ENCODE measurements around the gene TXNDC11.

Gene TXNDC11

DNA sequence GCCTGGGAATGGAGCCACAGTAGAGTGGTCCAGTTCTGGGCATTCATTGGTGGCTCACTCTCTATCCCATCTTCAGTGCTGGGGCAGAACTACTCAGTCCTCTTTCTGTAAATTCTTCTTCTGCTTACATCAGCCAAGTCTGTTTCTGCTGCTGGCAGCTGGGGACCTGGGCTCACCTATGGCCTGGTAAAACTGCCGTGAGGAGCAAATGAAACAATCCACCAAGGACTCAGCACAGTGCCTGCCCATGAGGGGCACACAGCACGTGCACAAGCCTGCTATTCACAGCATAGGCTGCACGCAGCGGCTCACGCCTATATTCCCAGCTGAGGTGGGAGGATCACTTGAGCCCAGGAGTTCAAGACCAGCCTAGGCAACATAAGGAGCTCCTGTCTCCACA, 105.3 kb downstream of the TXNDC11 start:
- TF ChIP-seq, protein P1, sequence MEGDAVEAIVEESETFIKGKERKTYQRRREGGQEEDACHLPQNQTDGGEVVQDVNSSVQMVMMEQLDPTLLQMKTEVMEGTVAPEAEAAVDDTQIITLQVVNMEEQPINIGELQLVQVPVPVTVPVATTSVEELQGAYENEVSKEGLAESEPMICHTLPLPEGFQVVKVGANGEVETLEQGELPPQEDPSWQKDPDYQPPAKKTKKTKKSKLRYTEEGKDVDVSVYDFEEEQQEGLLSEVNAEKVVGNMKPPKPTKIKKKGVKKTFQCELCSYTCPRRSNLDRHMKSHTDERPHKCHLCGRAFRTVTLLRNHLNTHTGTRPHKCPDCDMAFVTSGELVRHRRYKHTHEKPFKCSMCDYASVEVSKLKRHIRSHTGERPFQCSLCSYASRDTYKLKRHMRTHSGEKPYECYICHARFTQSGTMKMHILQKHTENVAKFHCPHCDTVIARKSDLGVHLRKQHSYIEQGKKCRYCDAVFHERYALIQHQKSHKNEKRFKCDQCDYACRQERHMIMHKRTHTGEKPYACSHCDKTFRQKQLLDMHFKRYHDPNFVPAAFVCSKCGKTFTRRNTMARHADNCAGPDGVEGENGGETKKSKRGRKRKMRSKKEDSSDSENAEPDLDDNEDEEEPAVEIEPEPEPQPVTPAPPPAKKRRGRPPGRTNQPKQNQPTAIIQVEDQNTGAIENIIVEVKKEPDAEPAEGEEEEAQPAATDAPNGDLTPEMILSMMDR (IDR thresholded peaks at IDR 0.05; ENCODE audit: borderline replicate concordance, insufficient read depth, low read depth, low read length), result no peak
- H3K4me3 ChIP-seq (ENCODE audit: low read depth, low read length), result no peak overlapping the region

DNA sequence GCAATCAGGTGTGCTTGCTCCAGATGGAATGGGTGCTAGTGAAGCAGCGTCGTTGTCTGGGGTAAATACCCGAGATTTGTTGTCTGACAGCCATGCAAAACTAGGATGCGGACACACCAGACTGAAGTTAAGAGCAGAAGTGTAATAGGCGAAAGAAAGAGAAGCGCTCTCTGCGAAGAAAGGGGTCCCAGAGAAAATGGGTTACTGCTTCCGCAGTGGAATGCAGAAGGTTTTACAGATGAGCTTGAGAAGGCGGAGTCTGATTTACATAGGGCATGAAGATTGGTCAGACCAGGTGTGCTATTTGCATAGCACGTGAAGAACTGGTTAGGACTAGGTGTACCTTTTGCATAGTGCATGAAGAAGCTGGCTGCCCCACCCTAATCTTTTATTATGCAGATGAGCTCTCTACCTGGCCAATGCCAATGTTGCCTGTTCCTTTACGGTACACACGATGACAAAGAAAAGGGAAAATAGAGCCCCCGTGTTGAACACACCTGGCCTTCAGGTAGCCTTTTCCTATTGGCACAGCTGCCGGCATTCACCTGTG, 106.4 kb downstream of the TXNDC11 start:
- TF ChIP-seq, protein P1 (IDR thresholded peaks at IDR 0.05; ENCODE audit: borderline replicate concordance, insufficient read depth, low read depth, low read length), result no peak
- H3K4me3 ChIP-seq (ENCODE audit: low read depth, low read length), result no peak overlapping the region

DNA sequence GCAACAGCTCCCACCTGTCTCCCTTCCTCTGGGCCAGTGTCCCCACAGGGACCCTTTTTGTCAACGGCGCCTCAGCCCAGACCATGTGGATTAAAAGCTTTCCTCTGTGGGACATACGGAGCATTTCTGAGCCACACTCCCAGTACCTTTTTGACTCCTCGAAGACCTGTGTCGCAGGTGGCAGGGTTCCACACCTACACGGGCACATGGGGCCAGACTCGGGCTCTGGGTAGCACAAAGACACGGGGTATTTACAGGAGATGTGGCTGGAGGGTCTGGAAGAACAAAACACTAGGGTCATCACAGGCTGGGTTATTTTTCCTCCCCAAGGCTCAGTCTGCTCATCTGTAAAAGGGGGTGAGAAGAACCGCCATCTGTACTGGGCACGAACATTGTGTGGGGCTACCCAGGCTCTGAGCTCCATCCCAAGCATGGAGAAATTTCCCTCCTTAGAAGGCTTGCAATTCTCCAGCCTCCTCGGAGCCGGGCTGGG, 106.9 kb downstream of the TXNDC11 start:
- no peak overlapping the region for H3K4me3 ChIP-seq (ENCODE audit: low read depth, low read length)
- TF ChIP-seq, protein P1 (IDR thresholded peaks at IDR 0.05; ENCODE audit: borderline replicate concordance, insufficient read depth, low read depth, low read length), result no peak

DNA sequence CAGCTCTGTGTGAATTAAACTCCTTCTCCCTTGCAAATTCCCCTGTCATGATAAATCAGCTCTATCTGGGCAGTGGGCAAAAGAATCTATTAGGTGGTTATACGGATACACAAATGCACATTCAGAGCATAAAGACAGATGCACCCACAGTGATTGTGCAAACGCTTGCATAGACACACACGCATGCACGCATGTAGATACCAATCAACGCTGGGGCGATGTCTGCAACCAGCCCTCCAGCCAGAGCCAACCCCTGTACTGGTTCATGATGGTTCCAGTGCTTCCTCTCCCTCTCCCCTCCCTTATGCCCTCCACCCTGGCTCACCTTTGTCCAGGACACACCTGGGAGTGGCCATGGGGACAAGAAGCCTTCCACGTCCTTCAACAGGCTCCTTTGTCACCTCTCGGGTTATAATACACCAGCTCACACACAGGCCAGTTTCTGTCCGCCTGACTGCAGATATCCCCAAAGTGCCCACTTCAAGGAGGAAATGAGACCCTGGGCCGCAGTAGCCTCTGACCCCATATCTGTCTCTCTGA, 107.5 kb downstream of the TXNDC11 start:
- no peak overlapping the region for H3K4me3 ChIP-seq (ENCODE audit: low read depth, low read length)
- TF ChIP-seq, protein P1 (IDR thresholded peaks at IDR 0.05; ENCODE audit: borderline replicate concordance, insufficient read depth, low read depth, low read length), result no peak

DNA sequence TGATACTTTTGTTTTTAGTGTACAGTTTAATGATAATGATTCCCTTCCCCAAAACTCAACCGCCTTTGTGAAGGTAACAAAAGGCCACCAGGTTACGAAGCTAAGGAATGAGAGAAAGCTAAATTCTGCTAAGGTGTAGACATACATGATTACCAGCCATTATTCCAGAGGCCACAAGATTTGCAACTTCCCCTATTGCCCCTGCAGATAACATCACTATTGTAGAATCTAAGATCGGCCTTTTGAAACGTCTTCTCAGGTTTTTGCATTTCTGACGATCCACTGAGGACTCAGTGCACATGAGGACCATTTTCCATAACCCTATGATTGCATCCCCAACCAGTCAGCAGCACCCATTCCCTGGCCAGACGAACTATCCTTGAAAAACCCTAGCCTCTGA, 108.3 kb downstream of the TXNDC11 start:
- TF ChIP-seq, protein P1 (IDR thresholded peaks at IDR 0.05; ENCODE audit: borderline replicate concordance, insufficient read depth, low read depth, low read length), result no peak
- no peak overlapping the region for H3K4me3 ChIP-seq (ENCODE audit: low read depth, low read length)

DNA sequence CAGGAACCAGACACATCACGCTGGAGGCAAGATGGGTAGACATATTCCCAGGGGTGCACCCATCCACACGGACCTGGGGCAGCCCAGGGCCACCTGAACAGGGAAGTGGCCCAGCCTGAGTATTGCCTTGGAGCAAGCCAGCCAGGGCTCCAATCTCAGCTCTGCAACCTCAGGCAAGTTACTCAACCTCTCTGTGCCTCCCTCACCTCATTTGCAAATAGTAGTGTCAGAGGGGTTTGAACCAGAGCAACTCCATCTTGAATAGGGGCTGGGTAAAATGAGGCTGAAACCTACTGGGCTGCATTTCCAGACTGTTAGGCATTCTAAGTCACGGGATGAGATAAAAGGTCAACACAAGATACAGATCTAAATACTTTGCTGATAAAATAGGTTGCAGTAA, 109.5 kb downstream of the TXNDC11 start:
- TF ChIP-seq, protein P1 (IDR thresholded peaks at IDR 0.05; ENCODE audit: borderline replicate concordance, insufficient read depth, low read depth, low read length), result no peak
- no peak overlapping the region for H3K4me3 ChIP-seq (ENCODE audit: low read depth, low read length)

DNA sequence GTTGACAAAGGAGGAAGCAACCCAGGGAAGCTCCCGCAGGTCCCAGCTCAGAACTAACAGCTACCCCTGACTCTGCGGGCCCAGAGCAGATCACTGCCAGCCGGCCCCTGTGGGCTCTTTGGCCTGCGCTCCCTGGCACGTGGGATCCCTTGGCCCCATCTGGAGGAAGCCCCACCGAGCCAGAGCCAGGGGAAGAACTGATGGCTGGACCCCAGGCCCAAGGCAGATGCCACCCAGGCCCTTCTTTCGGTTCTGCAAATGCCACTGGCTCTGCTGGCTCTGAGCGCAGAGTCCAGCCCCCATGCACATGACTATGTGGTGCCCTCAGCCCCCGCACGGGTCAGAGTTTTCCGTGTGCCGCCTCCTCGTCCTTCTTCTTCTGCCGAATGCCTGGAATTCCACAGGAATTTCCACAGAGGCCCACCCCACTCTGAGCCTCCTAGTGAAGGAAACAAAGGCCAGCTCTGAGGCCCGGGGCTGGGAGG, 110.2 kb downstream of the TXNDC11 start:
- TF ChIP-seq, protein P1 (IDR thresholded peaks at IDR 0.05; ENCODE audit: borderline replicate concordance, insufficient read depth, low read depth, low read length), result no peak
- H3K4me3 ChIP-seq (ENCODE audit: low read depth, low read length), result no peak overlapping the region

All from GM12875 (cell line).